ENCODE data around the gene MAGEB17. TPM values are rescaled to one million over a fixed set of nuclear protein-coding genes. Genes with fewer than 3 reads are reported as not detected.

MAGEB17 gene
- total and polyA plus RNA-seq, 4 donors, result 0.11 to 0.54 (median 0.30) TPM; not detected in 1

- Histone ChIP-seq H3K36me3 (ENCODE audit: control insufficient read depth, insufficient read depth, low read length) (no peaks in the 10 kb centered on the region), H3K4me1 (ENCODE audit: control insufficient read depth, insufficient read depth, low read length) (no peaks in the 10 kb centered on the region), H3K9me3 (ENCODE audit: control insufficient read depth, insufficient read depth, low read length) (no peaks in the 10 kb centered on the region), H3K27ac (ENCODE audit: low read depth, low read length) (no peak overlapping the region), H3K4me3 (ENCODE audit: low read depth, low read length) (no peak overlapping the region), H3K27me3 (ENCODE audit: control insufficient read depth, insufficient read depth, low read length) (peaks cover 13% of the 10 kb centered on the region)
- no peak for DNase-seq (ENCODE audit: low read depth in 4 of 6, low spot score in 6 of 6)
- 40% methylated on average over 1 of the region's 1 CpG for WGBS (ENCODE audit: insufficient coverage)
Observed at GRCh38 chrX:16199343-16199742, 32.1 kb downstream of the MAGEB17 start.

GRCh38 chrX:16202943-16203342 lies 35.7 kb downstream of the MAGEB17 start:
- Histone ChIP-seq H3K27ac (ENCODE audit: low read depth, low read length) (no peak overlapping the region), H3K4me1 (ENCODE audit: control insufficient read depth, insufficient read depth, low read length) (no peaks in the 10 kb centered on the region), H3K27me3 (ENCODE audit: control insufficient read depth, insufficient read depth, low read length) (peaks cover 12% of the 10 kb centered on the region), H3K9me3 (ENCODE audit: control insufficient read depth, insufficient read depth, low read length) (no peaks in the 10 kb centered on the region), H3K4me3 (ENCODE audit: low read depth, low read length) (no peak overlapping the region), H3K36me3 (ENCODE audit: control insufficient read depth, insufficient read depth, low read length) (no peaks in the 10 kb centered on the region)
- no CpG with 5 or more reads among the region's 4 CpGs for WGBS (ENCODE audit: insufficient coverage)
- DNase-seq (ENCODE audit: low read depth in 4 of 6, low spot score in 6 of 6), result no peak

GRCh38 chrX:16204538-16204937 lies 37.3 kb downstream of the MAGEB17 start:
- H3K4me3 ChIP-seq (ENCODE audit: low read depth, low read length), result no peak overlapping the region
- H3K27me3 ChIP-seq (ENCODE audit: control insufficient read depth, insufficient read depth, low read length), result peaks cover 12% of the 10 kb centered on the region
- 71% methylated on average over 1 of the region's 3 CpGs for WGBS (ENCODE audit: insufficient coverage)
- H3K4me1 ChIP-seq (ENCODE audit: control insufficient read depth, insufficient read depth, low read length), result no peaks in the 10 kb centered on the region
- H3K36me3 ChIP-seq (ENCODE audit: control insufficient read depth, insufficient read depth, low read length), result no peaks in the 10 kb centered on the region
- no peak overlapping the region for H3K27ac ChIP-seq (ENCODE audit: low read depth, low read length)
- no peak for DNase-seq (ENCODE audit: low read depth in 4 of 6, low spot score in 6 of 6)
- H3K9me3 ChIP-seq (ENCODE audit: control insufficient read depth, insufficient read depth, low read length), result no peaks in the 10 kb centered on the region

GRCh38 chrX:16205840-16206239 lies 38.6 kb downstream of the MAGEB17 start:
- H3K27ac ChIP-seq (ENCODE audit: low read depth, low read length), result no peak overlapping the region
- H3K4me3 ChIP-seq (ENCODE audit: low read depth, low read length), result no peak overlapping the region
- 70% methylated on average over 3 of the region's 3 CpGs for WGBS (ENCODE audit: insufficient coverage)
- no peak for DNase-seq (ENCODE audit: low read depth in 4 of 6, low spot score in 6 of 6)
- no peaks in the 10 kb centered on the region for H3K9me3 ChIP-seq (ENCODE audit: control insufficient read depth, insufficient read depth, low read length)
- H3K27me3 ChIP-seq (ENCODE audit: control insufficient read depth, insufficient read depth, low read length), result peaks cover 12% of the 10 kb centered on the region
- H3K4me1 ChIP-seq (ENCODE audit: control insufficient read depth, insufficient read depth, low read length), result no peaks in the 10 kb centered on the region
- no peaks in the 10 kb centered on the region for H3K36me3 ChIP-seq (ENCODE audit: control insufficient read depth, insufficient read depth, low read length)

GRCh38 chrX:16207634-16208033 lies 40.4 kb downstream of the MAGEB17 start:
- DNase-seq (ENCODE audit: low read depth in 4 of 6, low spot score in 6 of 6), result no peak
- Histone ChIP-seq H3K4me1 (ENCODE audit: control insufficient read depth, insufficient read depth, low read length) (no peaks in the 10 kb centered on the region), H3K27ac (ENCODE audit: low read depth, low read length) (no peak overlapping the region), H3K9me3 (ENCODE audit: control insufficient read depth, insufficient read depth, low read length) (no peaks in the 10 kb centered on the region), H3K36me3 (ENCODE audit: control insufficient read depth, insufficient read depth, low read length) (no peaks in the 10 kb centered on the region), H3K4me3 (ENCODE audit: low read depth, low read length) (no peak overlapping the region), H3K27me3 (ENCODE audit: control insufficient read depth, insufficient read depth, low read length) (peaks cover 11% of the 10 kb centered on the region)
- WGBS (ENCODE audit: insufficient coverage), result no CpG with 5 or more reads among the region's 1 CpG

- WGBS (ENCODE audit: insufficient coverage), result 90% methylated on average over 3 of the region's 4 CpGs
- no peak overlapping the region for H3K27ac ChIP-seq (ENCODE audit: low read depth, low read length)
Observed at GRCh38 chrX:16208601-16209000, 41.3 kb downstream of the MAGEB17 start.

GRCh38 chrX:16210061-16210460 lies 42.8 kb downstream of the MAGEB17 start:
- WGBS (ENCODE audit: insufficient coverage), result no CpG with 5 or more reads among the region's 3 CpGs
- Histone ChIP-seq H3K9me3 (ENCODE audit: control insufficient read depth, insufficient read depth, low read length) (no peaks in the 10 kb centered on the region), H3K27me3 (ENCODE audit: control insufficient read depth, insufficient read depth, low read length) (peaks cover 10% of the 10 kb centered on the region)

More at GRCh38 chrX:16208601-16209000, 41.3 kb downstream of the MAGEB17 start:
- no peak for DNase-seq (ENCODE audit: low read depth in 4 of 6, low spot score in 6 of 6)
- Histone ChIP-seq H3K4me1 (ENCODE audit: control insufficient read depth, insufficient read depth, low read length) (no peaks in the 10 kb centered on the region), H3K4me3 (ENCODE audit: low read depth, low read length) (no peak overlapping the region), H3K27me3 (ENCODE audit: control insufficient read depth, insufficient read depth, low read length) (peaks cover 9% of the 10 kb centered on the region), H3K36me3 (ENCODE audit: control insufficient read depth, insufficient read depth, low read length) (no peaks in the 10 kb centered on the region), H3K9me3 (ENCODE audit: control insufficient read depth, insufficient read depth, low read length) (no peaks in the 10 kb centered on the region)

GRCh38 chrX:16212024-16212423 lies 44.7 kb downstream of the MAGEB17 start:
- Histone ChIP-seq H3K27ac (ENCODE audit: low read depth, low read length) (no peak overlapping the region), H3K9me3 (ENCODE audit: control insufficient read depth, insufficient read depth, low read length) (no peaks in the 10 kb centered on the region), H3K4me1 (ENCODE audit: control insufficient read depth, insufficient read depth, low read length) (no peaks in the 10 kb centered on the region), H3K27me3 (ENCODE audit: control insufficient read depth, insufficient read depth, low read length) (peaks cover 12% of the 10 kb centered on the region), H3K4me3 (ENCODE audit: low read depth, low read length) (no peak overlapping the region), H3K36me3 (ENCODE audit: control insufficient read depth, insufficient read depth, low read length) (no peaks in the 10 kb centered on the region)
- WGBS (ENCODE audit: insufficient coverage), result 100% methylated on average over 1 of the region's 2 CpGs
- no peak for DNase-seq (ENCODE audit: low read depth in 4 of 6, low spot score in 6 of 6)

More at GRCh38 chrX:16210061-16210460, 42.8 kb downstream of the MAGEB17 start:
- H3K27ac ChIP-seq (ENCODE audit: low read depth, low read length), result no peak overlapping the region
- no peak for DNase-seq (ENCODE audit: low read depth in 4 of 6, low spot score in 6 of 6)
- H3K4me1 ChIP-seq (ENCODE audit: control insufficient read depth, insufficient read depth, low read length), result no peaks in the 10 kb centered on the region
- no peaks in the 10 kb centered on the region for H3K36me3 ChIP-seq (ENCODE audit: control insufficient read depth, insufficient read depth, low read length)
- H3K4me3 ChIP-seq (ENCODE audit: low read depth, low read length), result no peak overlapping the region

GRCh38 chrX:16212436-16212835 lies 45.2 kb downstream of the MAGEB17 start:
- Histone ChIP-seq H3K36me3 (ENCODE audit: control insufficient read depth, insufficient read depth, low read length) (no peaks in the 10 kb centered on the region), H3K4me1 (ENCODE audit: control insufficient read depth, insufficient read depth, low read length) (no peaks in the 10 kb centered on the region), H3K27me3 (ENCODE audit: control insufficient read depth, insufficient read depth, low read length) (peaks cover 11% of the 10 kb centered on the region), H3K27ac (ENCODE audit: low read depth, low read length) (no peak overlapping the region), H3K4me3 (ENCODE audit: low read depth, low read length) (no peak overlapping the region), H3K9me3 (ENCODE audit: control insufficient read depth, insufficient read depth, low read length) (no peaks in the 10 kb centered on the region)
- DNase-seq (ENCODE audit: low read depth in 4 of 6, low spot score in 6 of 6), result peak in 2 of 6 donors; percentile 1 to 25

- peak in 2 of 6 donors; percentile 10 to 12 for DNase-seq (ENCODE audit: low read depth in 4 of 6, low spot score in 6 of 6)
- no peak overlapping the region for H3K4me3 ChIP-seq (ENCODE audit: low read depth, low read length)
- H3K4me1 ChIP-seq (ENCODE audit: control insufficient read depth, insufficient read depth, low read length), result no peaks in the 10 kb centered on the region
- H3K9me3 ChIP-seq (ENCODE audit: control insufficient read depth, insufficient read depth, low read length), result no peaks in the 10 kb centered on the region
- WGBS (ENCODE audit: insufficient coverage), result 48% methylated on average over 2 of the region's 2 CpGs
- peaks cover 10% of the 10 kb centered on the region for H3K27me3 ChIP-seq (ENCODE audit: control insufficient read depth, insufficient read depth, low read length)
- H3K27ac ChIP-seq (ENCODE audit: low read depth, low read length), result no peak overlapping the region
- H3K36me3 ChIP-seq (ENCODE audit: control insufficient read depth, insufficient read depth, low read length), result no peaks in the 10 kb centered on the region
Observed at GRCh38 chrX:16213961-16214360, 46.7 kb downstream of the MAGEB17 start.

Measured in spinal cord (tissue), 10 donors.